H1 (cell line): ENCODE data around the gene SPOPL. TPM values are rescaled to one million over a fixed set of nuclear protein-coding genes. Genes with fewer than 3 reads are reported as not detected.

ENCODE experiments used
- CTCF ChIA-PET: fragments of 300-600 bp; sonication (Branson Sonifier 250); formaldehyde crosslinking; loops from one replicate; lab custom pipeline; 2021; ENCODE audit not compliant: partially characterized antibody; lab: Charles Lee
- POLR2A ChIA-PET: fragments of 300-600 bp; sonication (Branson Sonifier 250); formaldehyde crosslinking; loops from one replicate; lab custom pipeline; 2021; ENCODE audit warnings: inconsistent platforms; ENCODE audit not compliant: partially characterized antibody; lab: Charles Lee
- DNase-seq, 2 experiments: peaks; one replicate each; pipeline versions ENCODE4 v3.0.0 to v3.0.0-alpha.2; 2010 to 2022; ENCODE audit warnings: low spot score in 2 of 2, low read depth in 1 of 2, mixed read lengths in 1 of 2
- FAIRE-seq: peaks from 2 replicates; lab custom pipeline; 2011; peaks lifted over from hg19 to GRCh38; lab: Jason Lieb, UNC
- H2AFZ ChIP-seq: 2 replicates; pipeline ENCODE4 v1.8.1; 2012; ENCODE audit warnings: low read length, inconsistent platforms
- H2AK5ac ChIP-seq: 2 replicates; pipeline ENCODE4 v1.6.1; 2013; ENCODE audit warnings: low read depth, low read length
- H2BK120ac ChIP-seq: replicated peaks from 2 replicates; pipeline ENCODE3; 2013; ENCODE audit warnings: low read depth, low read length, inconsistent platforms
- H2BK12ac ChIP-seq: 2 replicates; pipeline ENCODE4 v1.6.1; 2013; ENCODE audit warnings: low read depth, low read length
- H2BK15ac ChIP-seq: 2 replicates; pipeline ENCODE4 v1.6.1; 2013; ENCODE audit warnings: low read length
- H2BK20ac ChIP-seq: 2 replicates; pipeline ENCODE4 v1.6.1; 2013; ENCODE audit warnings: low read length
- H2BK5ac ChIP-seq: 2 replicates; pipeline ENCODE4 v1.6.1; 2013; ENCODE audit warnings: low read depth, low read length
- H3K14ac ChIP-seq: 2 replicates; pipeline ENCODE4 v1.6.1; 2013; ENCODE audit warnings: inconsistent platforms; ENCODE audit not compliant: insufficient read length
- H3K18ac ChIP-seq: 2 replicates; pipeline ENCODE4 v1.6.1; 2013; ENCODE audit warnings: low read length; ENCODE audit errors: extremely low read depth
- H3K23ac ChIP-seq: 2 replicates; pipeline ENCODE4 v1.6.1; 2013; ENCODE audit warnings: inconsistent platforms; ENCODE audit not compliant: insufficient read length
- H3K23me2 ChIP-seq: 2 replicates; pipeline ENCODE4 v1.6.1; 2013; ENCODE audit warnings: low read depth, low read length
- H3K27ac ChIP-seq: 2 replicates; pipeline ENCODE4 v1.6.1; 2011; ENCODE audit warnings: low read depth, low read length, inconsistent platforms
- H3K27me3 ChIP-seq, 4 experiments: replicated peaks in 1 of 4; 1 replicate in 1 of 4; 2 replicates in 3 of 4; pipeline versions ENCODE4 v1.6.1 to v1.8.1; 2011 to 2013; ENCODE audit warnings: low read length in 3 of 4, mild to moderate bottlenecking in 3 of 4, inconsistent platforms in 2 of 4, mixed read lengths in 2 of 4, moderate library complexity in 1 of 4; ENCODE audit not compliant: control insufficient read depth in 3 of 4, insufficient read depth in 3 of 4; ENCODE audit errors: extremely low read depth in 1 of 4
- H3K36me3 ChIP-seq, 4 experiments: 2 replicates each; pipeline versions ENCODE4 v1.6.1 to v1.8.1; 2011 to 2013; ENCODE audit warnings: mild to moderate bottlenecking in 4 of 4, low read length in 3 of 4, moderate library complexity in 2 of 4, control low read depth in 1 of 4, inconsistent platforms in 1 of 4; ENCODE audit not compliant: insufficient read depth in 4 of 4, control insufficient read depth in 2 of 4
- H3K4ac ChIP-seq: replicated peaks from 2 replicates; pipeline ENCODE3; 2013; ENCODE audit warnings: low read length, low read depth, mixed read lengths, inconsistent platforms; ENCODE audit not compliant: insufficient read length
- H3K4me1 ChIP-seq, 4 experiments: replicated peaks in 1 of 4; 1 replicate in 1 of 4; 2 replicates in 3 of 4; pipeline versions ENCODE4 v1.6.1 to v1.8.1; 2011 to 2013; ENCODE audit warnings: low read length in 3 of 4, inconsistent platforms in 2 of 4, mixed read lengths in 1 of 4; ENCODE audit not compliant: insufficient read depth in 4 of 4, control insufficient read depth in 3 of 4
- H3K4me2 ChIP-seq, 2 experiments: 2 replicates each; pipeline versions ENCODE4 v1.6.1 to v1.8.1; 2011 to 2013; ENCODE audit warnings: low read depth in 2 of 2, low read length in 2 of 2, control low read depth in 1 of 2, inconsistent platforms in 1 of 2, mild to moderate bottlenecking in 1 of 2; ENCODE audit not compliant: insufficient read depth in 1 of 2
- H3K4me3 ChIP-seq, 4 experiments: fragments of 200-600, 300-600 bp in 1 of 4; sonication (generic), shearing (Covaris generic), sonication (Bioruptor Twin) in 1 of 4; 2 replicates each; pipeline versions ENCODE4 v1.5.1 to v1.8.1; 2011 to 2016; ENCODE audit warnings: low read length in 4 of 4, low read depth in 3 of 4, control low read depth in 2 of 4, inconsistent platforms in 2 of 4, mild to moderate bottlenecking in 2 of 4, mixed read lengths in 1 of 4, moderate library complexity in 1 of 4; ENCODE audit not compliant: insufficient read depth in 2 of 4; ENCODE audit errors: extremely low read depth in 1 of 4
- H3K56ac ChIP-seq: replicated peaks from 2 replicates; pipeline ENCODE3; 2013; ENCODE audit warnings: low read depth, mild to moderate bottlenecking, mixed read lengths, low read length, inconsistent platforms; ENCODE audit not compliant: insufficient read length
- H3K79me1 ChIP-seq: 2 replicates; pipeline ENCODE4 v1.6.1; 2013; ENCODE audit warnings: low read depth, low read length, control low read depth
- H3K79me2 ChIP-seq, 2 experiments: 2 replicates each; pipeline versions ENCODE4 v1.6.1 to v1.8.1; 2012 to 2013; ENCODE audit warnings: low read length in 2 of 2, mild to moderate bottlenecking in 2 of 2, inconsistent platforms in 1 of 2; ENCODE audit not compliant: insufficient read depth in 2 of 2, control insufficient read depth in 1 of 2
- H3K9ac ChIP-seq, 4 experiments: replicated peaks in 1 of 4; 1 replicate in 1 of 4; 2 replicates in 3 of 4; pipeline versions ENCODE4 v1.6.1 to v1.8.1; 2011 to 2013; ENCODE audit warnings: low read depth in 3 of 4, low read length in 3 of 4, control low read depth in 2 of 4, mild to moderate bottlenecking in 2 of 4, moderate library complexity in 2 of 4, inconsistent platforms in 1 of 4; ENCODE audit errors: extremely low read depth in 1 of 4
- H3K9me3 ChIP-seq, 2 experiments: 2 replicates each; pipeline versions ENCODE4 v1.6.1 to v1.8.1; 2012 to 2013; ENCODE audit warnings: mild to moderate bottlenecking in 2 of 2, moderate library complexity in 2 of 2, control low read depth in 1 of 2, inconsistent platforms in 1 of 2, low read depth in 1 of 2, low read length in 1 of 2, mixed read lengths in 1 of 2; ENCODE audit not compliant: insufficient read depth in 2 of 2
- H4K20me1 ChIP-seq, 2 experiments: replicated peaks in 1 of 2; 2 replicates each; pipeline versions ENCODE3 to v1.8.1; 2011 to 2013; ENCODE audit warnings: inconsistent platforms in 2 of 2, low read length in 2 of 2, mild to moderate bottlenecking in 1 of 2; ENCODE audit not compliant: insufficient read depth in 2 of 2, control insufficient read depth in 1 of 2
- H4K5ac ChIP-seq: 2 replicates; pipeline ENCODE4 v1.6.1; 2013; ENCODE audit warnings: low read length, low read depth, mixed read lengths, inconsistent platforms; ENCODE audit not compliant: insufficient read length
- H4K8ac ChIP-seq: 2 replicates; pipeline ENCODE4 v1.8.0; 2013; ENCODE audit warnings: mild to moderate bottlenecking, moderate library complexity, low read length, inconsistent platforms; ENCODE audit not compliant: insufficient read depth; ENCODE audit errors: extremely low read depth
- H4K91ac ChIP-seq: replicated peaks from 2 replicates; pipeline ENCODE3; 2013; ENCODE audit warnings: low read length, mixed read lengths, inconsistent platforms; ENCODE audit not compliant: insufficient read length
- CHD1 ChIP-seq: IDR thresholded peaks from 2 replicates; pipeline ENCODE4 v1.6.1; 2012; ENCODE audit warnings: low read depth, low read length, improper control_type of control experiment
- EGR1 ChIP-seq: IDR thresholded peaks from 2 replicates; pipeline ENCODE4 v1.6.1; 2011; ENCODE audit warnings: low read depth, low read length, borderline replicate concordance
- SAP30 ChIP-seq: fragments of 300-600 bp; sonication (generic); IDR thresholded peaks from 2 replicates; pipeline ENCODE4 v1.7.1; 2012; ENCODE audit warnings: low read length, moderate library complexity, mild to moderate bottlenecking, inconsistent platforms; ENCODE audit not compliant: insufficient read depth, insufficient replicate concordance
- SP2 ChIP-seq: IDR thresholded peaks from 2 replicates; pipeline ENCODE4 v1.6.1; 2012; ENCODE audit warnings: mild to moderate bottlenecking, low read length, inconsistent platforms
- TBP ChIP-seq: IDR thresholded peaks from 2 replicates; pipeline ENCODE4 v1.6.1; 2011; ENCODE audit warnings: low read depth, low read length, improper control_type of control experiment
- TCF12 ChIP-seq: IDR thresholded peaks from 2 replicates; pipeline ENCODE4 v1.6.1; 2011; ENCODE audit warnings: low read depth, mild to moderate bottlenecking, low read length
- ZNF274 ChIP-seq: IDR thresholded peaks from 2 replicates; pipeline ENCODE4 v1.7.0; 2012; ENCODE audit warnings: low read length, borderline replicate concordance; ENCODE audit errors: extremely low read depth
- WGBS, 2 experiments: shearing (Covaris generic) in 1 of 2; methylation state at CpG; one replicate each; pipeline versions ENCODE4 v1.1.6 to v1.1.7; 2013 to 2015; ENCODE audit warnings: low lambda C conversion rate in 2 of 2, mixed read lengths in 2 of 2, inconsistent platforms in 1 of 2, low coverage in 1 of 2, missing lambda C conversion rate in 1 of 2; ENCODE audit not compliant: insufficient replicate concordance in 2 of 2, insufficient coverage in 1 of 2, insufficient read length in 1 of 2; ENCODE audit errors: extremely low coverage in 1 of 2, missing lambda C conversion rate in 1 of 2; 5-methylcytosine and 5-hydroxymethylcytosine counted together
- polyA plus RNA-seq, 7 experiments: library from polyadenylated mRNA; depleted of rRNA in 3 of 7; stranded (reverse) in 5 of 7; unstranded in 2 of 7; fragments of >200 nt in 5 of 7; fragments of 200-250 nt in 2 of 7; gene quantifications; 1 replicate in 5 of 7; 2 replicates in 1 of 7; 4 replicates in 1 of 7; pipeline versions ENCODE4 v1.2.1 to v1.2.3, GENCODE V29; 2011 to 2013; ENCODE audit warnings: missing spikeins in 2 of 7, mixed read lengths in 2 of 7
- total RNA-seq: library from RNA; stranded (reverse); fragmentation: NEBNext Ultra II Directional; extraction: Animal tissue kit (Norgen Biotek cat#: 25700); gene quantifications from 2 replicates; pipeline ENCODE4 v1.2.1, GENCODE V29; 2021
- TF ChIP-seq, protein P1 (sequence below): IDR thresholded peaks from 2 replicates; pipeline ENCODE4 v1.6.1; 2011; ENCODE audit warnings: low read length, improper control_type of control experiment

SPOPL gene
- total and polyA plus RNA-seq, 2 of the 8 experiments (the other 6 are each of a cell fraction or from before 2014, with no cell fraction given): 1.9 to 14.5 TPM

DNA sequence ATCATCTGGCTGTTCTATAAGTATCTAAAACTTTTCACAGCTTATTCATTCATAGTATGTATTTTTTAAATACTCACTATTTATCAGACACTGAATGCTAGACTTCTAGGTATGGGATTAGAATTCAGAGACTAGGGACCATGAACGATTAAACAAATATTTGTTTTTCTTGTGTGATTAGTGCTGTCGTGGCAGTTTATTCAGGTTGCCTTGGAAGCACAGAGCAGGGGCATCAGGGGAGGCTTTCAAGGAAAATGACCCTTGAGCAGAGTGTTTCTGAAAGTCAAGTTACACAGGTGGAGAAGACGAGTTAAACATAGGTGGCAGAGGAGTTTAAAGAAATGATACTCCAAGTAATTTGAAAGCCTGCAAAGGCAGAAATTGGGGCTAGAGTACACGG lies 5.7 kb downstream of the SPOPL start:
- Histone ChIP-seq H3K23me2 (no peaks in the 10 kb centered on the region; the same call in 1 of the 2 replicates), H3K79me1 (no peaks in the 10 kb centered on the region; the same call in 1 of the 2 replicates), H3K9ac (no peak overlapping the region), H3K14ac (no peak overlapping the region), H2BK120ac (no peak overlapping the region)
- TF ChIP-seq, protein P1, sequence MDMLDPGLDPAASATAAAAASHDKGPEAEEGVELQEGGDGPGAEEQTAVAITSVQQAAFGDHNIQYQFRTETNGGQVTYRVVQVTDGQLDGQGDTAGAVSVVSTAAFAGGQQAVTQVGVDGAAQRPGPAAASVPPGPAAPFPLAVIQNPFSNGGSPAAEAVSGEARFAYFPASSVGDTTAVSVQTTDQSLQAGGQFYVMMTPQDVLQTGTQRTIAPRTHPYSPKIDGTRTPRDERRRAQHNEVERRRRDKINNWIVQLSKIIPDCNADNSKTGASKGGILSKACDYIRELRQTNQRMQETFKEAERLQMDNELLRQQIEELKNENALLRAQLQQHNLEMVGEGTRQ: no peak
- TF ChIP-seq ZNF274 (no peak), EGR1 (no peak), SP2 (no peak), CHD1 (no peak), SAP30 (no peak), TBP (no peak), TCF12 (no peak)
- TF ChIP-seq, all 59 proteins: peak for 0
- H2BK20ac ChIP-seq: no peak overlapping the region
- no peak overlapping the region for H3K4ac ChIP-seq
- H3K79me2 ChIP-seq: peaks cover 3 to 97% of the 10 kb centered on the region in 2 experiments; a peak in 3 of 4 replicates
- 93% methylated on average over 4 of the region's 4 CpGs; no CpG with 5 or more reads in 1 of the 2 experiments for WGBS, 2 experiments
- H2BK12ac ChIP-seq: no peak overlapping the region
- POLR2A ChIA-PET: no interaction called here
- DNase-seq (no peak), FAIRE-seq (no peak)
- peaks cover 4 to 6% of the 10 kb centered on the region in 2 experiments for H4K20me1 ChIP-seq
- H3K4me1 ChIP-seq: peaks cover 0 to 7% (median 2%) of the 10 kb centered on the region in 4 experiments; a peak in 4 of 7 replicates
- H3K56ac ChIP-seq: no peak overlapping the region
- no peak overlapping the region for H3K4me2 ChIP-seq
- no peak overlapping the region for H4K8ac ChIP-seq
- H2BK5ac ChIP-seq: no peak overlapping the region
- no peak overlapping the region for H3K18ac ChIP-seq
- H3K27ac ChIP-seq: no peak overlapping the region
- CTCF ChIA-PET: interaction anchor here (0.7 kb wide), 1 partner anchor 207 kb away, joined by 3 read pairs; no protein-coding TSS in a partner anchor
- H4K91ac ChIP-seq: no peak overlapping the region
- no peak overlapping the region for H3K23ac ChIP-seq
- H4K5ac ChIP-seq: no peak overlapping the region
- H2AK5ac ChIP-seq: no peak overlapping the region
- no peak overlapping the region for H3K4me3 ChIP-seq
- H3K27me3 ChIP-seq: no peaks in the 10 kb centered on the region
- H3K9me3 ChIP-seq: no peaks in the 10 kb centered on the region
- no peak overlapping the region for H2BK15ac ChIP-seq
- no peaks in the 10 kb centered on the region for H3K36me3 ChIP-seq
- no peak overlapping the region for H2AFZ ChIP-seq
